H1 (cell line): ENCODE data around the gene CRISPLD2. TPM values are rescaled to one million over a fixed set of nuclear protein-coding genes. Genes with fewer than 3 reads are reported as not detected.

Experiments used
- CTCF ChIA-PET: fragments of 300-600 bp; sonication (Branson Sonifier 250); formaldehyde crosslinking; loops from one replicate; lab custom pipeline; 2021; ENCODE audit not compliant: partially characterized antibody; lab: Charles Lee
- POLR2A ChIA-PET: fragments of 300-600 bp; sonication (Branson Sonifier 250); formaldehyde crosslinking; loops from one replicate; lab custom pipeline; 2021; ENCODE audit warnings: inconsistent platforms; ENCODE audit not compliant: partially characterized antibody; lab: Charles Lee
- DNase-seq, 2 experiments: peaks; one replicate each; pipeline versions ENCODE4 v3.0.0 to v3.0.0-alpha.2; 2010 to 2022; ENCODE audit warnings: low spot score in 2 of 2, low read depth in 1 of 2, mixed read lengths in 1 of 2
- FAIRE-seq: peaks from 2 replicates; lab custom pipeline; 2011; peaks lifted over from hg19 to GRCh38; lab: Jason Lieb, UNC
- H2AFZ ChIP-seq: 2 replicates; pipeline ENCODE4 v1.8.1; 2012; ENCODE audit warnings: low read length, inconsistent platforms
- H2AK5ac ChIP-seq: 2 replicates; pipeline ENCODE4 v1.6.1; 2013; ENCODE audit warnings: low read depth, low read length
- H2BK120ac ChIP-seq: replicated peaks from 2 replicates; pipeline ENCODE3; 2013; ENCODE audit warnings: low read depth, low read length, inconsistent platforms
- H2BK12ac ChIP-seq: 2 replicates; pipeline ENCODE4 v1.6.1; 2013; ENCODE audit warnings: low read depth, low read length
- H2BK15ac ChIP-seq: 2 replicates; pipeline ENCODE4 v1.6.1; 2013; ENCODE audit warnings: low read length
- H2BK20ac ChIP-seq: 2 replicates; pipeline ENCODE4 v1.6.1; 2013; ENCODE audit warnings: low read length
- H2BK5ac ChIP-seq: 2 replicates; pipeline ENCODE4 v1.6.1; 2013; ENCODE audit warnings: low read depth, low read length
- H3K14ac ChIP-seq: 2 replicates; pipeline ENCODE4 v1.6.1; 2013; ENCODE audit warnings: inconsistent platforms; ENCODE audit not compliant: insufficient read length
- H3K18ac ChIP-seq: 2 replicates; pipeline ENCODE4 v1.6.1; 2013; ENCODE audit warnings: low read length; ENCODE audit errors: extremely low read depth
- H3K23ac ChIP-seq: 2 replicates; pipeline ENCODE4 v1.6.1; 2013; ENCODE audit warnings: inconsistent platforms; ENCODE audit not compliant: insufficient read length
- H3K23me2 ChIP-seq: 2 replicates; pipeline ENCODE4 v1.6.1; 2013; ENCODE audit warnings: low read depth, low read length
- H3K27ac ChIP-seq: 2 replicates; pipeline ENCODE4 v1.6.1; 2011; ENCODE audit warnings: low read depth, low read length, inconsistent platforms
- H3K27me3 ChIP-seq, 4 experiments: replicated peaks in 1 of 4; 1 replicate in 1 of 4; 2 replicates in 3 of 4; pipeline versions ENCODE4 v1.6.1 to v1.8.1; 2011 to 2013; ENCODE audit warnings: low read length in 3 of 4, mild to moderate bottlenecking in 3 of 4, inconsistent platforms in 2 of 4, mixed read lengths in 2 of 4, moderate library complexity in 1 of 4; ENCODE audit not compliant: control insufficient read depth in 3 of 4, insufficient read depth in 3 of 4; ENCODE audit errors: extremely low read depth in 1 of 4
- H3K36me3 ChIP-seq, 4 experiments: 2 replicates each; pipeline versions ENCODE4 v1.6.1 to v1.8.1; 2011 to 2013; ENCODE audit warnings: mild to moderate bottlenecking in 4 of 4, low read length in 3 of 4, moderate library complexity in 2 of 4, control low read depth in 1 of 4, inconsistent platforms in 1 of 4; ENCODE audit not compliant: insufficient read depth in 4 of 4, control insufficient read depth in 2 of 4
- H3K4ac ChIP-seq: replicated peaks from 2 replicates; pipeline ENCODE3; 2013; ENCODE audit warnings: low read length, low read depth, mixed read lengths, inconsistent platforms; ENCODE audit not compliant: insufficient read length
- H3K4me1 ChIP-seq, 4 experiments: replicated peaks in 1 of 4; 1 replicate in 1 of 4; 2 replicates in 3 of 4; pipeline versions ENCODE4 v1.6.1 to v1.8.1; 2011 to 2013; ENCODE audit warnings: low read length in 3 of 4, inconsistent platforms in 2 of 4, mixed read lengths in 1 of 4; ENCODE audit not compliant: insufficient read depth in 4 of 4, control insufficient read depth in 3 of 4
- H3K4me2 ChIP-seq, 2 experiments: 2 replicates each; pipeline versions ENCODE4 v1.6.1 to v1.8.1; 2011 to 2013; ENCODE audit warnings: low read depth in 2 of 2, low read length in 2 of 2, control low read depth in 1 of 2, inconsistent platforms in 1 of 2, mild to moderate bottlenecking in 1 of 2; ENCODE audit not compliant: insufficient read depth in 1 of 2
- H3K4me3 ChIP-seq, 4 experiments: fragments of 200-600, 300-600 bp in 1 of 4; sonication (generic), shearing (Covaris generic), sonication (Bioruptor Twin) in 1 of 4; 2 replicates each; pipeline versions ENCODE4 v1.5.1 to v1.8.1; 2011 to 2016; ENCODE audit warnings: low read length in 4 of 4, low read depth in 3 of 4, control low read depth in 2 of 4, inconsistent platforms in 2 of 4, mild to moderate bottlenecking in 2 of 4, mixed read lengths in 1 of 4, moderate library complexity in 1 of 4; ENCODE audit not compliant: insufficient read depth in 2 of 4; ENCODE audit errors: extremely low read depth in 1 of 4
- H3K56ac ChIP-seq: replicated peaks from 2 replicates; pipeline ENCODE3; 2013; ENCODE audit warnings: low read depth, mild to moderate bottlenecking, mixed read lengths, low read length, inconsistent platforms; ENCODE audit not compliant: insufficient read length
- H3K79me1 ChIP-seq: 2 replicates; pipeline ENCODE4 v1.6.1; 2013; ENCODE audit warnings: low read depth, low read length, control low read depth
- H3K79me2 ChIP-seq, 2 experiments: 2 replicates each; pipeline versions ENCODE4 v1.6.1 to v1.8.1; 2012 to 2013; ENCODE audit warnings: low read length in 2 of 2, mild to moderate bottlenecking in 2 of 2, inconsistent platforms in 1 of 2; ENCODE audit not compliant: insufficient read depth in 2 of 2, control insufficient read depth in 1 of 2
- H3K9ac ChIP-seq, 4 experiments: replicated peaks in 1 of 4; 1 replicate in 1 of 4; 2 replicates in 3 of 4; pipeline versions ENCODE4 v1.6.1 to v1.8.1; 2011 to 2013; ENCODE audit warnings: low read depth in 3 of 4, low read length in 3 of 4, control low read depth in 2 of 4, mild to moderate bottlenecking in 2 of 4, moderate library complexity in 2 of 4, inconsistent platforms in 1 of 4; ENCODE audit errors: extremely low read depth in 1 of 4
- H3K9me3 ChIP-seq, 2 experiments: 2 replicates each; pipeline versions ENCODE4 v1.6.1 to v1.8.1; 2012 to 2013; ENCODE audit warnings: mild to moderate bottlenecking in 2 of 2, moderate library complexity in 2 of 2, control low read depth in 1 of 2, inconsistent platforms in 1 of 2, low read depth in 1 of 2, low read length in 1 of 2, mixed read lengths in 1 of 2; ENCODE audit not compliant: insufficient read depth in 2 of 2
- H4K20me1 ChIP-seq, 2 experiments: replicated peaks in 1 of 2; 2 replicates each; pipeline versions ENCODE3 to v1.8.1; 2011 to 2013; ENCODE audit warnings: inconsistent platforms in 2 of 2, low read length in 2 of 2, mild to moderate bottlenecking in 1 of 2; ENCODE audit not compliant: insufficient read depth in 2 of 2, control insufficient read depth in 1 of 2
- H4K5ac ChIP-seq: 2 replicates; pipeline ENCODE4 v1.6.1; 2013; ENCODE audit warnings: low read length, low read depth, mixed read lengths, inconsistent platforms; ENCODE audit not compliant: insufficient read length
- H4K8ac ChIP-seq: 2 replicates; pipeline ENCODE4 v1.8.0; 2013; ENCODE audit warnings: mild to moderate bottlenecking, moderate library complexity, low read length, inconsistent platforms; ENCODE audit not compliant: insufficient read depth; ENCODE audit errors: extremely low read depth
- H4K91ac ChIP-seq: replicated peaks from 2 replicates; pipeline ENCODE3; 2013; ENCODE audit warnings: low read length, mixed read lengths, inconsistent platforms; ENCODE audit not compliant: insufficient read length
- BACH1 ChIP-seq: IDR thresholded peaks from 2 replicates; pipeline ENCODE4 v1.6.1; 2012; ENCODE audit warnings: low read length, improper control_type of control experiment
- MAX ChIP-seq: IDR thresholded peaks from 2 replicates; pipeline ENCODE4 v1.6.1; 2012; ENCODE audit warnings: inconsistent platforms
- SP2 ChIP-seq: IDR thresholded peaks from 2 replicates; pipeline ENCODE4 v1.6.1; 2012; ENCODE audit warnings: mild to moderate bottlenecking, low read length, inconsistent platforms
- WGBS, 2 experiments: shearing (Covaris generic) in 1 of 2; methylation state at CpG; one replicate each; pipeline versions ENCODE4 v1.1.6 to v1.1.7; 2013 to 2015; ENCODE audit warnings: low lambda C conversion rate in 2 of 2, mixed read lengths in 2 of 2, inconsistent platforms in 1 of 2, low coverage in 1 of 2, missing lambda C conversion rate in 1 of 2; ENCODE audit not compliant: insufficient replicate concordance in 2 of 2, insufficient coverage in 1 of 2, insufficient read length in 1 of 2; ENCODE audit errors: extremely low coverage in 1 of 2, missing lambda C conversion rate in 1 of 2; 5-methylcytosine and 5-hydroxymethylcytosine counted together
- polyA plus RNA-seq, 7 experiments: library from polyadenylated mRNA; depleted of rRNA in 3 of 7; stranded (reverse) in 5 of 7; unstranded in 2 of 7; fragments of >200 nt in 5 of 7; fragments of 200-250 nt in 2 of 7; gene quantifications; 1 replicate in 5 of 7; 2 replicates in 1 of 7; 4 replicates in 1 of 7; pipeline versions ENCODE4 v1.2.1 to v1.2.3, GENCODE V29; 2011 to 2013; ENCODE audit warnings: missing spikeins in 2 of 7, mixed read lengths in 2 of 7
- total RNA-seq: library from RNA; stranded (reverse); fragmentation: NEBNext Ultra II Directional; extraction: Animal tissue kit (Norgen Biotek cat#: 25700); gene quantifications from 2 replicates; pipeline ENCODE4 v1.2.1, GENCODE V29; 2021

The CRISPLD2 gene
- total and polyA plus RNA-seq, 2 of the 8 experiments (the other 6 are each of a cell fraction or from before 2014, with no cell fraction given) = 2.7 to 5.1 TPM

DNA sequence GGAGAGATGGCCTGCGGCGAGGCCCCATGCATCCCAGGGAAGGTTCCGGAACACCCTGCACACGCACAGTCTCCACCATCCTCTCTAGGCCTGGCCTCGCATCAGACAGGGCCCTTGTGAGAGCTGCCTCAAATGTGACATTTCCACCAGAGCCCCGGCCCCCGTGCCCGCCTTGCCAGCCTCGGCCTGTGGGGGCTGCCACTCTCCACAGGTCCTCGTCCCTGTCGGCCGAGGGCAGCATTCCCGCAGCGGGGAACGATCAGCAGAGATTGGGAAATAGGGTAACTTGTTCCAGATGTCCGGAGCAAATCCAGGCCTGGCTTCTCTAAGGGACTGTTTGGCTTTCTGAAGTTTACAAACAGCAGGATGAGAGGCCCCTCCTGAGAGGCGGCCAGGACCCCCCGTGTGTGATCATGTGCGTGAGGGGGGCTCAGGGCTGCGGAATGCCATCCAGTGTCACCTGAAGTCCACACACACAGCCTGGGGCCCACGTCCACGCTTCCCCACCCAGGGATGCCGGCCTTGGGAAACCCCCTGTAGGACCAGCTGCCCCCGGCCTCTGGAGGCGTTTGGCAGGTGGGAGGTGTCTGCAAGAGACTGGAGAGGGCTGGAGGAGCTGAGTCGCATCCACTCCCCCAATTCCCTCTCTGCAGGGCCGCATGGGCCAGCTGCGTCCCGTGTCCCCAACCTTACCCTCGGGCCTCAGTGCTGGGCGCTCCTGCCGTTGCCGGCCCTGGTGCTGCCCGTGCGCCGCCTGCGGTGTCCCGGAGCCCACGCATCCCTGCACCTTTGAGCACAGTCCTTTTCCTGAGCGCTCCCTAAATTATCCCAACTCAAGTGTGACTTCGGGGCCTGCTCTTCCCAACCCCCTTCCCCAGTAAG is 121.1 kb downstream of the CRISPLD2 start:
- Histone ChIP-seq H3K9ac (no peak overlapping the region), H3K56ac (no peak overlapping the region), H3K79me1 (no peaks in the 10 kb centered on the region), H3K4me1 (peaks cover 0 to 3% (median 0%) of the 10 kb centered on the region in 4 experiments; a peak in 1 of 7 replicates), H2AFZ (peak overlapping the region; percentile 46; the same call in 1 of the 2 replicates), H2BK5ac (no peak overlapping the region; the same call in 1 of the 2 replicates), H4K5ac (no peak overlapping the region), H3K4ac (no peak overlapping the region), H3K27ac (no peak overlapping the region), H2BK12ac (no peak overlapping the region), H4K20me1 (no peaks in the 10 kb centered on the region), H3K9me3 (no peaks in the 10 kb centered on the region), H2BK120ac (no peak overlapping the region), H3K23me2 (no peaks in the 10 kb centered on the region), H3K4me2 (no peak overlapping the region), H3K27me3 (no peaks in the 10 kb centered on the region), H4K91ac (no peak overlapping the region), H3K23ac (no peak overlapping the region), H3K18ac (no peak overlapping the region), H2AK5ac (no peak overlapping the region), H3K36me3 (no peaks in the 10 kb centered on the region), H4K8ac (peak overlapping the region; percentile 9), H2BK20ac (no peak overlapping the region), H2BK15ac (no peak overlapping the region), H3K4me3 (no peak overlapping the region), H3K14ac (no peak overlapping the region), H3K79me2 (no peaks in the 10 kb centered on the region)
- DNase-seq (no peak), FAIRE-seq (no peak)
- ChIA-PET POLR2A (interaction anchor here (0.6 kb wide), 1 partner anchor 11 kb away, joined by 3 read pairs; no protein-coding TSS in a partner anchor), CTCF (interaction anchor here (1.2 to 5.1 kb wide), 3 partner anchors 11 to 19 kb away, joined by 3 to 38 read pairs (median 18); no protein-coding TSS in a partner anchor)
- 91% methylated on average over 33 of the region's 41 CpGs; no CpG with 5 or more reads in 1 of the 2 experiments for WGBS, 2 experiments
- TF ChIP-seq MAX (no peak), BACH1 (no peak), SP2 (no peak)
